Endometrium (tissue), 2 donors: Measurements from ENCODE around the gene IGLL1.

Source experiments
- FAIRE-seq: peaks from 2 replicates; lab custom pipeline; 2012; peaks lifted over from hg19 to GRCh38; lab: Jason Lieb, UNC
- donor health status: control.
- donor health status: control.

Gene IGLL1

DNA sequence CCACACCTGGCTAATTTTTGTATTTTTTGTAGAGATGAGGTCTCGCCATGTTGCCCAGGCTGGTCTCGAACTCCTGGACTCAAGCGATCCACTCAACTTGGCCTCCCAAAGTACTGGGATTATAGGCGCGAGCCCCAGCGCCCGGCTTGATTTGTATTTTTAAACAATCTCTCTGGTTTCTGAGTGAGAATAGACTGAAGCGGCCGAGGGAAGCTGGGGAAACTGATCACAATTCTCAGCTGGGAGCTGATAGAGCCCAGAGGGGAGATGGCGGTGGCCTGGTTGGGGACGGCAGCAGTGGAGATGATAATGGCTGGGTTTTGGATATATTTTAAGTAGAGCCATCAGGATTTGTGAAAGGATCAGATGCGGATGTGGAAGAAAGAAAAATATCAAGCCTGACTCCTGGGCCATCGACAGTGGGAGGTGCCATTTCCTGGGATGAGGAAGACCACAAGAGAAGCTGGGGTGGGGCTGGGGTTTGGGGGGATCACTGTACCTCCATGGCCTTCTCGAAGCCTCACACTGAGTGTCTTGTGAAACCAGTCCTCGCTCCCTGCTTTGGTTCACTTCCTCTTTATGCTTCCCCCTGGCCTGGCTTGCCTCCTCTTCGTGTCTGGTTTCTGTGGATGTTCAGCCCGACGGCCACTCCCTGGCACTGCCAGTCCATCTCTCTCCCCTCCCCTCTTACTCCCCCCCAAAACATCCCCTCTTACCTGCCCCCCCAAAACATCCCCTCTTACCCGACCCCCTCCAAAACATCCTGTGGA is 51.9 kb downstream of the IGLL1 start:
- no peak for FAIRE-seq

DNA sequence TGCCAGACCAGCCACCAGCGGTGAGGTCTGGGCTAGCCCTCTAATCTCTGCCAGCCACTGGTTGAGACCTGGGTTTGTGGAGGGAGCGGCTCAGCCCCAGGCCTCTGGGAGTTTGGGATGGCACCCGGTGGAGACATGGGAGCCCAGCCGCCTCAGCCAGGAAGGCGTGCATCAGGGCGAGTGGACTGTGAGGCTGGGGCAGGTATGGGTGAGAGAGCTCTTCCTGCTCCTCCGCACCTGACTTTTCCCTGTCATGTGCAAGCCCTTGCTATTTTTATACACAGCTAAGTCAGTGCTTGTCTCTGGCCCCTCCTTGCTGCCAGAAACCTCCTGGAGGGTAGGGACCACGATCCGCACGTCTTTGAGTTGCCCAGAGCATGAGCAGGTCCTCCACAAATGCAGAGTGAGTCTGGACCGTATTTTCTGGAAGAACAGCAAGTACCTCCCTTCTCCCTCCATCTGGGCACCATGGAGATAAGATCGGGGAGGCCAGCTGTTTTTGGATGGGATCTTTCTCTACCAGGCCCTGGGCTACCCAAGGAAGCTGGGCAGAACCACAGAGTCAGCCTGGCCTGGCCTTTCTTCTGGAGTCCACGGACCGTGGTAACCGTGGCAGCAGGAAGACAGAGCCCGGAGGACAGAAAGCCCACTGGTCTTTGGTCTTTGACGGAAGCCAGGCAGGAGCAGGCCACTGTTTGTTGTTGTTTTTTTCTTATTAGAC is 53.3 kb downstream of the IGLL1 start:
- no peak for FAIRE-seq

DNA sequence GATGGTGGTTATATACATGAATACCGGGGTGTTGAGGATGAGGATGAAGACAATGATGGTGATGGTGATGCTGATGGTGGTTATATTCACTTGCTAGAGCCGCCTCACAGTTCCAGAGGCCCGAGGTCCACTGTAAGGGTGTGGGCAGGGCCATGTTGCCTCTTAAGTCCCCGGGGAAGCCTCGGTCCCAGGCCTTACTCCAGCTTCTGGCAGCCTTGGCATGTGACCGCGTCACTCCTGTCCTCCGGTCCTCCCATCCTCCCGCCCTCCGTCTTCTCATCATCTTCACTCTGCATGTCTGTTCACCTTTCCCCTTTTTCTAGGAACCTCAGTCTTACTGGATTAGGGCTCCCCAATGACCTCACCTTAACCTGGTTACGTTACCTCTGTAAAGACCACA is 54.6 kb downstream of the IGLL1 start:
- FAIRE-seq, result no peak

DNA sequence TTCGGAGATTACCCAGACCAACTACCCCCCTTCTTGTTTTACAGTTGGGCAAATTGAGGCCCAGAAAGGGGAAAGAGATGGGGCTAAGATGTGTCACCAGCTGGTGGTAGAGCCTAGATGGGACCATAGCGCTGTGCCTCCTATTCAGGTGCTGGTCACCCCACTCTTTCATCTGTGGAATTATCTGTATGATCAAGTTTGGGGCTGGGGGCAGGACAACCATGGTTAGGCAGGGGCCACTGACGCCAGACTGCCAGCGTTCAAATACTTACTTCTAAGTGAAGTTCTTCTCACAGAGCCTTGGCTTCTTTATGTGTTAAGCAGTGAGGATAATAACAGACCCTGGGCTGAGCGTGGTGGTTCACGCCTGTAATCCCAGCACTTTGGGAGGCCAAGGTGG is 55.9 kb downstream of the IGLL1 start:
- no peak for FAIRE-seq

DNA sequence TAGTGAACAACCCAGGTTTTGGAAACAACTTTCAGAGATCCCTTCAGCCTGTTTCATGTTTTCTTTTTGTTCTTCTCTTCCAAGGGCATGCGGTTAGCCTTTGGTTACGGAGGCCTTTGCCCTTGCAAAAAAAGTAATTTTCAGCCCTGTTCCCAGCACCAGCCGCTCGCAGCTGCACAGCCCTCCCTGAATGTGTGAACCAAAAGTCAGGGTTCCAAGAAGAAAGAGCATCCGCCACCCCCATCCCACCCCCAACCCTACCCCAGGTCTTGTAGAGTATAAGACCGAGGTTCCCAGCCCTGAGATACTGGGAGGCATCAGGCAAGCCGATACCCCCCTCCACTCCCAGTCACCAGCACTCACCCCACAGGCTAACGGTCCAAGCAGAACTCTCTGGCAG is 56.4 kb downstream of the IGLL1 start:
- FAIRE-seq, result no peak
